SU-DHL-6 (cell line): ENCODE data around the gene RNF43.

Source experiments
- H2AFZ ChIP-seq: fragments of 200-600 bp; sonication (generic); 2 replicates; pipeline ENCODE4 v1.6.1; 2014; ENCODE audit warnings: low read depth, mild to moderate bottlenecking, moderate library complexity, mixed read lengths, antibody characterized with exemption, low read length; ENCODE audit not compliant: severe bottlenecking
- H3F3A ChIP-seq: fragments of 200-600 bp; shearing (Covaris generic); 2 replicates; pipeline ENCODE4 v1.6.0; 2016; ENCODE audit warnings: antibody characterized with exemption, mild to moderate bottlenecking; ENCODE audit not compliant: insufficient read depth
- H3K27ac ChIP-seq: fragments of 200-600 bp; sonication (generic); 2 replicates; pipeline ENCODE4 v1.5.1; 2016; ENCODE audit warnings: low read depth, mild to moderate bottlenecking, low read length, moderate library complexity, mixed read lengths
- H3K27me3 ChIP-seq: fragments of 200-600 bp; sonication (generic), shearing (Covaris generic); 2 replicates; pipeline ENCODE4 v1.6.0; 2014; ENCODE audit warnings: mild to moderate bottlenecking, low read length
- H3K36me3 ChIP-seq: fragments of 200-600 bp; sonication (generic); 2 replicates; pipeline ENCODE4 v1.6.1; 2014; ENCODE audit warnings: mild to moderate bottlenecking, low read length, mixed read lengths
- H3K4me2 ChIP-seq: fragments of 300-600, 200-600 bp; shearing (Covaris generic), sonication (generic); 2 replicates; pipeline ENCODE4 v1.6.0; 2014; ENCODE audit warnings: low read length, low read depth, mild to moderate bottlenecking; ENCODE audit not compliant: poor library complexity, severe bottlenecking
- H3K4me3 ChIP-seq: fragments of 200-600 bp; sonication (generic); 2 replicates; pipeline ENCODE4 v1.5.1; 2014; ENCODE audit warnings: antibody characterized with exemption, low read length, mild to moderate bottlenecking, mixed read lengths; ENCODE audit not compliant: insufficient read depth, poor library complexity, severe bottlenecking
- H3K79me2 ChIP-seq: fragments of 200-600 bp; sonication (generic); 2 replicates; pipeline ENCODE4 v1.6.1; 2014; ENCODE audit warnings: mild to moderate bottlenecking, low read length, moderate library complexity; ENCODE audit not compliant: insufficient read depth
- H3K9ac ChIP-seq: fragments of 200-600 bp; sonication (generic); 2 replicates; pipeline ENCODE4 v1.7.0; 2014; ENCODE audit warnings: mild to moderate bottlenecking, low read length
- H3K9me2 ChIP-seq: fragments of 200-600 bp; sonication (generic); replicated peaks from 2 replicates; pipeline ENCODE4 v1.6.1; 2014; ENCODE audit warnings: low read length; ENCODE audit not compliant: insufficient read depth
- H3K9me3 ChIP-seq: fragments of 200-600 bp; sonication (generic); 2 replicates; pipeline ENCODE4 v1.6.1; 2014; ENCODE audit warnings: low read length, mixed read lengths; ENCODE audit not compliant: insufficient read depth
- H4K20me1 ChIP-seq: fragments of 200-600 bp; sonication (generic); 2 replicates; pipeline ENCODE4 v1.6.1; 2014; ENCODE audit warnings: low read depth, mild to moderate bottlenecking, antibody characterized with exemption, low read length, moderate library complexity, mixed read lengths
- CTCF ChIP-seq: fragments of 200-600 bp; sonication (generic); IDR thresholded peaks from one replicate; pipeline ENCODE4 v1.5.1; 2017; ENCODE audit warnings: antibody characterized with exemption, mild to moderate bottlenecking, low read length, moderate library complexity; ENCODE audit not compliant: insufficient read depth, poor library complexity, severe bottlenecking
- EZH2phosphoT487 ChIP-seq: fragments of 200-600 bp; sonication (generic), shearing (Covaris generic); conservative IDR thresholded peaks from 2 replicates; pipeline ENCODE4 v1.6.1; 2018; ENCODE audit warnings: mild to moderate bottlenecking, antibody characterized with exemption, low read length, moderate library complexity, mixed read lengths

The RNF43 gene

GRCh38 chr17:58371300-58371950 is 45.9 kb downstream of the RNF43 start:
- Histone ChIP-seq H3K36me3 (no peaks in the 10 kb centered on the region), H4K20me1 (no peaks in the 10 kb centered on the region), H3K4me2 (no peak overlapping the region), H3F3A (no peaks in the 10 kb centered on the region), H3K9me2 (no peaks in the 10 kb centered on the region), H3K79me2 (no peaks in the 10 kb centered on the region), H3K4me3 (no peak overlapping the region), H3K9ac (no peak overlapping the region), H3K9me3 (no peaks in the 10 kb centered on the region), H2AFZ (no peak overlapping the region), H3K27ac (no peak overlapping the region), H3K27me3 (no peaks in the 10 kb centered on the region)
- TF ChIP-seq CTCF, result no peak
- TF ChIP-seq EZH2phosphoT487, result no peak

- H3K27ac ChIP-seq, result no peak overlapping the region
- no peaks in the 10 kb centered on the region for H3K79me2 ChIP-seq
- no peak for TF ChIP-seq CTCF
- TF ChIP-seq EZH2phosphoT487, result no peak
- no peak overlapping the region for H3K4me3 ChIP-seq
- H3F3A ChIP-seq, result no peaks in the 10 kb centered on the region
- no peaks in the 10 kb centered on the region for H3K27me3 ChIP-seq
- no peak overlapping the region for H3K9ac ChIP-seq
- H3K9me3 ChIP-seq, result no peaks in the 10 kb centered on the region
- H4K20me1 ChIP-seq, result no peaks in the 10 kb centered on the region
- H3K4me2 ChIP-seq, result no peak overlapping the region
- H2AFZ ChIP-seq, result no peak overlapping the region
- H3K36me3 ChIP-seq, result no peaks in the 10 kb centered on the region
- no peaks in the 10 kb centered on the region for H3K9me2 ChIP-seq
Measured at GRCh38 chr17:58370716-58371115, 46.6 kb downstream of the RNF43 start.

- no peaks in the 10 kb centered on the region for H3K9me3 ChIP-seq
- H3K9ac ChIP-seq, result no peak overlapping the region
- no peak overlapping the region for H3K27ac ChIP-seq
- H2AFZ ChIP-seq, result no peak overlapping the region
- no peaks in the 10 kb centered on the region for H3F3A ChIP-seq
- H3K9me2 ChIP-seq, result no peaks in the 10 kb centered on the region
- H3K4me3 ChIP-seq, result no peak overlapping the region
- H3K4me2 ChIP-seq, result no peak overlapping the region
- TF ChIP-seq EZH2phosphoT487, result no peak
- no peaks in the 10 kb centered on the region for H4K20me1 ChIP-seq
- H3K36me3 ChIP-seq, result no peaks in the 10 kb centered on the region
- no peaks in the 10 kb centered on the region for H3K27me3 ChIP-seq
- H3K79me2 ChIP-seq, result no peaks in the 10 kb centered on the region
Measured at GRCh38 chr17:58370309-58370708, 47.0 kb downstream of the RNF43 start.

- Histone ChIP-seq H3K4me3 (no peak overlapping the region), H3K9me2 (no peaks in the 10 kb centered on the region), H2AFZ (no peak overlapping the region), H3K27ac (peak overlapping the region; percentile 31), H3F3A (no peaks in the 10 kb centered on the region), H3K9ac (no peak overlapping the region), H3K79me2 (no peaks in the 10 kb centered on the region), H3K27me3 (no peaks in the 10 kb centered on the region), H3K36me3 (no peaks in the 10 kb centered on the region), H3K9me3 (no peaks in the 10 kb centered on the region), H4K20me1 (no peaks in the 10 kb centered on the region), H3K4me2 (no peak overlapping the region)
- TF ChIP-seq EZH2phosphoT487, result no peak
- no peak for TF ChIP-seq CTCF
Measured at GRCh38 chr17:58369214-58370031, 47.9 kb downstream of the RNF43 start.
